ENCODE measurements around the gene NPLOC4. TPM values are rescaled to one million over a fixed set of nuclear protein-coding genes. Genes with fewer than 3 reads are reported as not detected.
"Not testable (repeated sequence)": the region's sequence is repeated elsewhere in the genome, so short reads cannot be mapped to it uniquely, and the experiment has no call there.

Gene NPLOC4
- total and polyA plus RNA-seq, 4 donors = 23.5 to 67.4 (median 50.6) TPM

GRCh38 chr17:81586096-81586495 is 50.8 kb downstream of the NPLOC4 start:
- Histone ChIP-seq H3K27me3 (ENCODE audit: control insufficient read depth in 4 of 4, insufficient read depth in 4 of 4, low read length in 3 of 4) (no peaks in the 10 kb centered on the region), H3K36me3 (ENCODE audit: control insufficient read depth in 4 of 4, insufficient read depth in 3 of 4, low read depth in 1 of 4, low read length in 3 of 4) (peaks cover 15 to 62% (median 32%) of the 10 kb centered on the region in 4 donors), H3K9me3 (ENCODE audit: control insufficient read depth in 4 of 4, low read length in 3 of 4) (no peaks in the 10 kb centered on the region), H3K4me1 (ENCODE audit: control insufficient read depth in 4 of 4, insufficient read depth in 4 of 4, low read length in 3 of 4) (peaks cover 0 to 15% (median 9%) of the 10 kb centered on the region in 4 donors), H3K27ac (ENCODE audit: low read depth in 1 of 2, low read length in 2 of 2) (no peak overlapping the region), H3K4me3 (ENCODE audit: low read depth in 1 of 3, low read length in 3 of 3) (no peak overlapping the region), H3K9ac (ENCODE audit: low read depth in 1 of 2, low read length in 2 of 2) (no peak overlapping the region)
- WGBS = 92% methylated on average over 4 of the region's 4 CpGs
- DNase-seq (ENCODE audit: low spot score) = no peak
- TF ChIP-seq RAD21 (IDR thresholded peaks at IDR 0.05) = no peak
- no peak for TF ChIP-seq SP1 (IDR thresholded peaks at IDR 0.05)
- no peak for TF ChIP-seq ATF3 (IDR thresholded peaks at IDR 0.05)
- TF ChIP-seq MAX (IDR thresholded peaks at IDR 0.05) = no peak
- TF ChIP-seq EGR1 (IDR thresholded peaks at IDR 0.05; ENCODE audit: low read depth in 2 of 2) = no peak
- no peak for TF ChIP-seq GABPA (IDR thresholded peaks at IDR 0.05 in 1 of 2, conservative IDR thresholded peaks at IDR 0.05 in 1 of 2)
- TF ChIP-seq FOXA1 (IDR thresholded peaks at IDR 0.05) = no peak
- TF ChIP-seq JUND (IDR thresholded peaks at IDR 0.05) = no peak
- no peak for TF ChIP-seq TAF1 (conservative IDR thresholded peaks at IDR 0.05)
- TF ChIP-seq REST (IDR thresholded peaks at IDR 0.05) = no peak
- no peak for TF ChIP-seq HNF4G (IDR thresholded peaks at IDR 0.05)
- TF ChIP-seq YY1 (IDR thresholded peaks at IDR 0.05) = no peak
- TF ChIP-seq CTCF (IDR thresholded peaks at IDR 0.05; ENCODE audit: low read depth, low read length, missing input control) = no peak
- no peak for TF ChIP-seq RXRA (IDR thresholded peaks at IDR 0.05)
- TF ChIP-seq NR2F2 (IDR thresholded peaks at IDR 0.05) = no peak
- no peak for TF ChIP-seq ZBTB33 (IDR thresholded peaks at IDR 0.05)
- TF ChIP-seq FOXA2 (IDR thresholded peaks at IDR 0.05) = no peak

GRCh38 chr17:81584771-81585170 is 52.1 kb downstream of the NPLOC4 start:
- H3K9ac ChIP-seq (ENCODE audit: low read depth in 1 of 2, low read length in 2 of 2); H3K27me3 ChIP-seq (ENCODE audit: control insufficient read depth in 4 of 4, insufficient read depth in 4 of 4, low read length in 3 of 4); H3K4me3 ChIP-seq (ENCODE audit: low read depth in 1 of 3, low read length in 3 of 3); H3K9me3 ChIP-seq (ENCODE audit: control insufficient read depth in 4 of 4, low read length in 3 of 4); DNase-seq (ENCODE audit: low spot score): not testable (repeated sequence)
- Histone ChIP-seq H3K4me1 (ENCODE audit: control insufficient read depth in 4 of 4, insufficient read depth in 4 of 4, low read length in 3 of 4) (peaks cover 0 to 15% (median 9%) of the 10 kb centered on the region in 4 donors), H3K27ac (ENCODE audit: low read depth in 1 of 2, low read length in 2 of 2) (peak overlapping the region in 1 of 2 donors; percentile 61), H3K36me3 (ENCODE audit: control insufficient read depth in 4 of 4, insufficient read depth in 3 of 4, low read depth in 1 of 4, low read length in 3 of 4) (peaks cover 12 to 55% (median 32%) of the 10 kb centered on the region in 4 donors)
- whole genome bisulfite sequencing = 81% methylated on average over 14 of the region's 14 CpGs
